ENCODE results near the gene NOL11.

DNA sequence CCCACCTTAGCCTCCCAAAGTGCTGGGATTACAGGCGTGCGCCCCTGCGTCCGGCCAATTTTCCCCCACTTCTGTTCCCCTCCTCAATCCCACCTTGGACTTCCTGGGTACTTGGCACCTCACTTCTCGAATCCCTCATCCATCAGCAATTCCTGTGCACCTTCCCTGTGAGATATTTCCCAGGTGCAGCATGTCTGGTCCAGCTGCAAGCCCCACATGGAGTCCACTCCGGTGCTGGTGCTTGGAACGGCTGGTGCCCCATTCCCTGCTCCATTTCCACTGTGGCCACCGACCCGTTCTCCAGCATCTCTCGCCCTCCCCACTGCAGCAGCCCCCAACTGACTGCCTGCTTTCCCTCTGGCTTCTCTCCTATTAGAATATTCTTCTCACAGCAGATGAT lies 35.3 kb downstream of the NOL11 start:
- no peak for TF ChIP-seq CTCF (IDR thresholded peaks at IDR 0.05)
- no peak for TF ChIP-seq ELF4 (CRISPR knock-in tag; IDR thresholded peaks at IDR 0.05; ENCODE audit: low read depth)
- TF ChIP-seq NR2C2 (CRISPR knock-in tag; IDR thresholded peaks at IDR 0.05) = no peak
- TF ChIP-seq, protein P1, sequence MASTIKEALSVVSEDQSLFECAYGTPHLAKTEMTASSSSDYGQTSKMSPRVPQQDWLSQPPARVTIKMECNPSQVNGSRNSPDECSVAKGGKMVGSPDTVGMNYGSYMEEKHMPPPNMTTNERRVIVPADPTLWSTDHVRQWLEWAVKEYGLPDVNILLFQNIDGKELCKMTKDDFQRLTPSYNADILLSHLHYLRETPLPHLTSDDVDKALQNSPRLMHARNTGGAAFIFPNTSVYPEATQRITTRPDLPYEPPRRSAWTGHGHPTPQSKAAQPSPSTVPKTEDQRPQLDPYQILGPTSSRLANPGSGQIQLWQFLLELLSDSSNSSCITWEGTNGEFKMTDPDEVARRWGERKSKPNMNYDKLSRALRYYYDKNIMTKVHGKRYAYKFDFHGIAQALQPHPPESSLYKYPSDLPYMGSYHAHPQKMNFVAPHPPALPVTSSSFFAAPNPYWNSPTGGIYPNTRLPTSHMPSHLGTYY (CRISPR knock-in tag; IDR thresholded peaks at IDR 0.05) = no peak
- no peak for TF ChIP-seq MAX (CRISPR knock-in tag; IDR thresholded peaks at IDR 0.05)
- no peak for TF ChIP-seq SP1 (CRISPR knock-in tag; conservative IDR thresholded peaks at IDR 0.05)
- no peak for TF ChIP-seq ZNF416 (CRISPR knock-in tag; IDR thresholded peaks at IDR 0.05)
- TF ChIP-seq USF1 (CRISPR knock-in tag; IDR thresholded peaks at IDR 0.05) = no peak
- TF ChIP-seq, protein P2, sequence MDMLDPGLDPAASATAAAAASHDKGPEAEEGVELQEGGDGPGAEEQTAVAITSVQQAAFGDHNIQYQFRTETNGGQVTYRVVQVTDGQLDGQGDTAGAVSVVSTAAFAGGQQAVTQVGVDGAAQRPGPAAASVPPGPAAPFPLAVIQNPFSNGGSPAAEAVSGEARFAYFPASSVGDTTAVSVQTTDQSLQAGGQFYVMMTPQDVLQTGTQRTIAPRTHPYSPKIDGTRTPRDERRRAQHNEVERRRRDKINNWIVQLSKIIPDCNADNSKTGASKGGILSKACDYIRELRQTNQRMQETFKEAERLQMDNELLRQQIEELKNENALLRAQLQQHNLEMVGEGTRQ (CRISPR knock-in tag; IDR thresholded peaks at IDR 0.05) = no peak
- no peak for TF ChIP-seq GABPB1 (CRISPR knock-in tag; IDR thresholded peaks at IDR 0.05)
- no peak for TF ChIP-seq ATF1 (CRISPR knock-in tag; IDR thresholded peaks at IDR 0.05)

All from WTC11 (cell line).